ENCODE data around the gene RAB11FIP2. TPM values are rescaled to one million over a fixed set of nuclear protein-coding genes. Genes with fewer than 3 reads are reported as not detected.

RAB11FIP2 gene
- polyA plus RNA-seq, 1 of the 3 experiments (the other 2 are of a cell fraction): 3.0 TPM

DNA sequence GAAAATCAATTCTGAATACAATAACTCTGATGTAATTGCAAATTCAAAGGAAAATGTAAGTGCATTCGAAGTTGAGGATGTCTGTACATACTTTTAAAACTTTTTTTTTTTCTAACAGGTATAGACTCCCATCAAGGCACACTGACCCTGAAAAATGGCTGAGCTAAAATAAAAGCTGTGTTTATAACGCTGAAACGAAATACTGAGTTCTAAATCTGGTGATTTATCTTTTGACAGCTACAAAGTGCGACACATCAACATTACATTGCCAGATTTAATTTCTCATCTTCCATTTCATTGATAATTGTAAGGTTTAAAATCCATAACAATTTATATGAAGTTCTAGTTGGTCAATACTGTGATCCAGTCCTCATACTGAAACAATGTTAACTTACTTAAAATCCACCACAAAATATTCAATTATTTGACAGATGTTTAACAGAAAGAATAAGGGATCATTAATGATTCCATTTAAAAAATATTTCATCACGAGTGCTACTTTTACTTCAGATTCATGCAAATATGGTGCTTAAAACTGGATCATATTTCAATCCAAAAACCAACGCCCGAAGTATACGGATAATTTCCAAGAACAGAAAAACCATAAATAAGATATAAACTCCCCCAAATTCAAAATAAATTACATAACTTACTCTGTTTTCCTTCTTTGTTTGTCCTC, 1.4 kb downstream of the RAB11FIP2 start:
- H3K79me2 ChIP-seq (ENCODE audit: insufficient read depth): peaks cover 57% of the 10 kb centered on the region
- peak overlapping the region; percentile 84 for H3K9ac ChIP-seq
- no peaks in the 10 kb centered on the region; the same call in 1 of the 2 replicates for H4K20me1 ChIP-seq (ENCODE audit: insufficient read depth)
- H2AFZ ChIP-seq (ENCODE audit: low read depth): no peak overlapping the region; the same call in 1 of the 2 replicates
- no peak for DNase-seq
- ChIA-PET CTCF (no interaction called here), POLR2A (interaction anchor here (2.0 kb wide), 1 partner anchor 11 kb away, joined by 7 read pairs; no protein-coding TSS in a partner anchor)
- WGBS (ENCODE audit: low lambda C conversion rate): 37% methylated on average over 8 of the region's 8 CpGs
- peak overlapping the region; percentile 91 for H3K4me2 ChIP-seq
- H3K4me1 ChIP-seq (ENCODE audit: control insufficient read depth in 1 of 2, insufficient read depth in 2 of 2, low read depth in 1 of 2, low read length in 1 of 2): peaks cover 26 to 30% of the 10 kb centered on the region in 2 experiments; a peak in 3 of 4 replicates
- no peaks in the 10 kb centered on the region for H3K9me2 ChIP-seq
- TF ChIP-seq MEF2A (IDR thresholded peaks at IDR 0.05; ENCODE audit: borderline replicate concordance, low read depth): no peak
- TF ChIP-seq, protein P1, sequence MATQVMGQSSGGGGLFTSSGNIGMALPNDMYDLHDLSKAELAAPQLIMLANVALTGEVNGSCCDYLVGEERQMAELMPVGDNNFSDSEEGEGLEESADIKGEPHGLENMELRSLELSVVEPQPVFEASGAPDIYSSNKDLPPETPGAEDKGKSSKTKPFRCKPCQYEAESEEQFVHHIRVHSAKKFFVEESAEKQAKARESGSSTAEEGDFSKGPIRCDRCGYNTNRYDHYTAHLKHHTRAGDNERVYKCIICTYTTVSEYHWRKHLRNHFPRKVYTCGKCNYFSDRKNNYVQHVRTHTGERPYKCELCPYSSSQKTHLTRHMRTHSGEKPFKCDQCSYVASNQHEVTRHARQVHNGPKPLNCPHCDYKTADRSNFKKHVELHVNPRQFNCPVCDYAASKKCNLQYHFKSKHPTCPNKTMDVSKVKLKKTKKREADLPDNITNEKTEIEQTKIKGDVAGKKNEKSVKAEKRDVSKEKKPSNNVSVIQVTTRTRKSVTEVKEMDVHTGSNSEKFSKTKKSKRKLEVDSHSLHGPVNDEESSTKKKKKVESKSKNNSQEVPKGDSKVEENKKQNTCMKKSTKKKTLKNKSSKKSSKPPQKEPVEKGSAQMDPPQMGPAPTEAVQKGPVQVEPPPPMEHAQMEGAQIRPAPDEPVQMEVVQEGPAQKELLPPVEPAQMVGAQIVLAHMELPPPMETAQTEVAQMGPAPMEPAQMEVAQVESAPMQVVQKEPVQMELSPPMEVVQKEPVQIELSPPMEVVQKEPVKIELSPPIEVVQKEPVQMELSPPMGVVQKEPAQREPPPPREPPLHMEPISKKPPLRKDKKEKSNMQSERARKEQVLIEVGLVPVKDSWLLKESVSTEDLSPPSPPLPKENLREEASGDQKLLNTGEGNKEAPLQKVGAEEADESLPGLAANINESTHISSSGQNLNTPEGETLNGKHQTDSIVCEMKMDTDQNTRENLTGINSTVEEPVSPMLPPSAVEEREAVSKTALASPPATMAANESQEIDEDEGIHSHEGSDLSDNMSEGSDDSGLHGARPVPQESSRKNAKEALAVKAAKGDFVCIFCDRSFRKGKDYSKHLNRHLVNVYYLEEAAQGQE (IDR thresholded peaks at IDR 0.05; ENCODE audit: low read depth, low read length): no peak
- TF ChIP-seq EZH2phosphoT487 (IDR thresholded peaks at IDR 0.05; ENCODE audit: borderline replicate concordance, low read depth): no peak
- no peak for TF ChIP-seq FOXM1 (IDR thresholded peaks at IDR 0.05; ENCODE audit: low read depth)
- TF ChIP-seq EP300 (IDR thresholded peaks at IDR 0.05; ENCODE audit: borderline replicate concordance in 1 of 2, low read depth in 1 of 2, low read length in 1 of 2): no peak
- no peaks in the 10 kb centered on the region for H3K36me3 ChIP-seq (replicated peaks in 1 of 2; ENCODE audit: control insufficient read depth in 1 of 2, insufficient read depth in 2 of 2, low read length in 1 of 2)
- H3K27ac ChIP-seq (ENCODE audit: low read depth in 2 of 2, low read length in 1 of 2): peak overlapping the region; percentile 74 to 91
- H3K4me3 ChIP-seq (ENCODE audit: low read depth in 2 of 2, low read length in 1 of 2): peak overlapping the region; percentile 86 to 92
- H3F3A ChIP-seq (replicated peaks; ENCODE audit: insufficient read depth): peaks cover 24% of the 10 kb centered on the region
- H3K9me3 ChIP-seq: no peaks in the 10 kb centered on the region
- no peaks in the 10 kb centered on the region for H3K27me3 ChIP-seq (ENCODE audit: insufficient read depth)

DNA sequence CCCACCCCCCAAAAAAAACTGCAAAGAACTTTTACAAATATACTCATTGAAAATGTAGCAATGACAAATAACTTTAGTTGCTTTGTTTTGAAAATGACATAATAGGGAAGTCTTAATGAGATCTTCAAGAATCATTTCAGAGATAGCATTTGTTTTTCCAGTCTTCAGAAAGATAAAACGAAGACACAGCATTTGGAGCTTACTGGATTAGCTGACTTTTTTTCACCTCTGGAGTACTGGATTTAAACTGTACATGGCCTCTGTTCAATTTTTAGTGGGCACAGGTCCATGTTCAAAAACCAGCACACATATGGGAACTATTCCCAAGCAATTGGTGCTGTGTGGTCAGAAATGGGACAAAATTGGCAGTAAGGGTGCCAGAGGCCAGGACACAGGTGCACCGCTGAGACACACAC, 3.9 kb downstream of the RAB11FIP2 start:
- Histone ChIP-seq H3K27ac (ENCODE audit: low read depth in 2 of 2, low read length in 1 of 2) (peak overlapping the region; percentile 26 to 64; a peak in 3 of 4 replicates), H3K79me2 (ENCODE audit: insufficient read depth) (peaks cover 70% of the 10 kb centered on the region), H3K9me3 (no peaks in the 10 kb centered on the region), H3K4me2 (no peak overlapping the region), H4K20me1 (ENCODE audit: insufficient read depth) (no peaks in the 10 kb centered on the region; the same call in 1 of the 2 replicates), H3F3A (replicated peaks; ENCODE audit: insufficient read depth) (peaks cover 24% of the 10 kb centered on the region), H3K4me1 (ENCODE audit: control insufficient read depth in 1 of 2, insufficient read depth in 2 of 2, low read depth in 1 of 2, low read length in 1 of 2) (peaks cover 26 to 36% of the 10 kb centered on the region in 2 experiments; a peak in 3 of 4 replicates), H3K36me3 (replicated peaks in 1 of 2; ENCODE audit: control insufficient read depth in 1 of 2, insufficient read depth in 2 of 2, low read length in 1 of 2) (peaks cover 4 to 12% of the 10 kb centered on the region in 2 experiments), H3K9me2 (no peaks in the 10 kb centered on the region), H3K27me3 (ENCODE audit: insufficient read depth) (no peaks in the 10 kb centered on the region), H2AFZ (ENCODE audit: low read depth) (no peak overlapping the region), H3K9ac (no peak overlapping the region), H3K4me3 (ENCODE audit: low read depth in 2 of 2, low read length in 1 of 2) (peak overlapping the region in 1 of 2 experiments; percentile 17; a peak in 1 of 4 replicates)
- CTCF ChIA-PET: interaction anchor here (1.0 to 2.2 kb wide), 2 partner anchors 9 to 198 kb away, joined by 3 to 11 read pairs; no protein-coding TSS in a partner anchor
- POLR2A ChIA-PET: no interaction called here
- no peak for DNase-seq
- 72% methylated on average over 2 of the region's 2 CpGs for WGBS (ENCODE audit: low lambda C conversion rate)
- TF ChIP-seq YY1 (IDR thresholded peaks at IDR 0.05; ENCODE audit: low read depth) (no peak), RFX5 (IDR thresholded peaks at IDR 0.05; ENCODE audit: low read length) (no peak), RCOR1 (IDR thresholded peaks at IDR 0.05; ENCODE audit: low read length) (no peak), TEAD4 (IDR thresholded peaks at IDR 0.05; ENCODE audit: borderline replicate concordance, insufficient read depth) (no peak), JUND (IDR thresholded peaks at IDR 0.05) (no peak), TAF1 (IDR thresholded peaks at IDR 0.05; ENCODE audit: borderline replicate concordance, low read depth, low read length) (no peak), EP300 (IDR thresholded peaks at IDR 0.05; ENCODE audit: borderline replicate concordance in 1 of 2, low read depth in 1 of 2, low read length in 1 of 2) (no peak), FOSL2 (IDR thresholded peaks at IDR 0.05; ENCODE audit: borderline replicate concordance, low read depth) (no peak), FOXM1 (IDR thresholded peaks at IDR 0.05; ENCODE audit: low read depth) (no peak), TCF12 (IDR thresholded peaks at IDR 0.05) (no peak)
- TF ChIP-seq, protein P2, sequence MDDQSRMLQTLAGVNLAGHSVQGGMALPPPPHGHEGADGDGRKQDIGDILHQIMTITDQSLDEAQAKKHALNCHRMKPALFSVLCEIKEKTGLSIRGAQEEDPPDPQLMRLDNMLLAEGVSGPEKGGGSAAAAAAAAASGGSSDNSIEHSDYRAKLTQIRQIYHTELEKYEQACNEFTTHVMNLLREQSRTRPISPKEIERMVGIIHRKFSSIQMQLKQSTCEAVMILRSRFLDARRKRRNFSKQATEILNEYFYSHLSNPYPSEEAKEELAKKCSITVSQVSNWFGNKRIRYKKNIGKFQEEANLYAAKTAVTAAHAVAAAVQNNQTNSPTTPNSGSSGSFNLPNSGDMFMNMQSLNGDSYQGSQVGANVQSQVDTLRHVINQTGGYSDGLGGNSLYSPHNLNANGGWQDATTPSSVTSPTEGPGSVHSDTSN (IDR thresholded peaks at IDR 0.05): no peak
- TF ChIP-seq, protein P3, sequence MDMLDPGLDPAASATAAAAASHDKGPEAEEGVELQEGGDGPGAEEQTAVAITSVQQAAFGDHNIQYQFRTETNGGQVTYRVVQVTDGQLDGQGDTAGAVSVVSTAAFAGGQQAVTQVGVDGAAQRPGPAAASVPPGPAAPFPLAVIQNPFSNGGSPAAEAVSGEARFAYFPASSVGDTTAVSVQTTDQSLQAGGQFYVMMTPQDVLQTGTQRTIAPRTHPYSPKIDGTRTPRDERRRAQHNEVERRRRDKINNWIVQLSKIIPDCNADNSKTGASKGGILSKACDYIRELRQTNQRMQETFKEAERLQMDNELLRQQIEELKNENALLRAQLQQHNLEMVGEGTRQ (IDR thresholded peaks at IDR 0.05; ENCODE audit: borderline replicate concordance, low read depth, low read length): no peak
- TF ChIP-seq, protein P1 (IDR thresholded peaks at IDR 0.05; ENCODE audit: low read depth, low read length): no peak
